Psoas muscle (tissue), 8 donors: ENCODE data around the gene TRAPPC2L. TPM values are rescaled to one million over a fixed set of nuclear protein-coding genes. Genes with fewer than 3 reads are reported as not detected.
A peak's percentile ranks its signal among the peaks of the same experiment; 100 is the strongest.

Experiments used
- ATAC-seq, 4 donors: fragments of 200-7000 bp; cut with Tn5 transposase; one replicate each; pipeline ENCODE4 v1.9.1; 2020; ENCODE audit warnings: moderate library complexity in 3 of 4, mild to moderate bottlenecking in 2 of 4
- DNase-seq, 2 donors: peaks; one replicate each; pipeline ENCODE4 v3.0.0-alpha.2; 2020
- H3K27ac ChIP-seq: fragments of 200-600 bp; one replicate; pipeline ENCODE4 v1.8.0; 2022
- H3K27me3 ChIP-seq, 3 donors: fragments of 200-600 bp in 1 of 3; one replicate each; pipeline versions ENCODE4 v1.6.1 to v1.8.0; 2013 to 2022; ENCODE audit warnings: low read length in 2 of 3, mild to moderate bottlenecking in 2 of 3, moderate library complexity in 1 of 3; ENCODE audit not compliant: insufficient read depth in 3 of 3
- H3K36me3 ChIP-seq, 2 donors: fragments of 200-600 bp in 1 of 2; one replicate each; pipeline versions ENCODE4 v1.6.1 to v1.8.0; 2013 to 2022; ENCODE audit warnings: low read depth in 1 of 2, mild to moderate bottlenecking in 1 of 2, moderate library complexity in 1 of 2; ENCODE audit not compliant: insufficient read depth in 1 of 2
- H3K4me1 ChIP-seq: fragments of 200-600 bp; one replicate; pipeline ENCODE4 v1.8.0; 2022
- H3K4me3 ChIP-seq: fragments of 200-600 bp; one replicate; pipeline ENCODE4 v1.8.0; 2022; ENCODE audit warnings: mild to moderate bottlenecking
- H3K9me3 ChIP-seq: fragments of 200-600 bp; one replicate; pipeline ENCODE4 v1.8.0; 2022
- CTCF ChIP-seq: fragments of 200-600 bp; IDR thresholded peaks from one replicate; pipeline ENCODE4 v1.8.0; 2022; ENCODE audit warnings: antibody characterized with exemption
- WGBS, 3 donors: extraction: QIAGEN DNeasy Blood & Tissue Kit; methylation state at CpG; one replicate each; pipeline versions ENCODE4 v1.1.6 to v1.1.7; 2013; 5-methylcytosine and 5-hydroxymethylcytosine counted together
- intact Hi-C, 2 donors: fragments of 100-400 bp; cut with DNase I; formaldehyde crosslinking; loops; one replicate each; pipeline versions ENCODE4 v1.11.0 to v1.14.2; 2022
- polyA plus RNA-seq, 3 donors: library from polyadenylated mRNA; stranded (reverse); fragments of 200-250 nt; gene quantifications; one replicate each; pipeline ENCODE4 v1.2.3, GENCODE V29; 2013
- total RNA-seq, 4 donors: library from RNA; stranded (reverse); fragmentation: NEBNext Ultra II Directional in 2 of 4; extraction: Animal tissue kit (Norgen Biotek cat#: 25700) in 2 of 4; gene quantifications; one replicate each; pipeline versions ENCODE4 v1.2.1 to v1.2.4, GENCODE V29; 2021 to 2023
- donor health status: healthy with polysubstance abuse.
- donor health status: DM: no; HTN: no; CAD: no; lungs with moderate emphysema.
- donor health status: Bipolar disorder and iron deficiency.
- donor health status: healthy.
- donor health status: DM: yes; HTN: yes; CAD: no.
- donor health status: DM: no; HTN: no; CAD: no.
- donor health status: DM: no; HTN: no; CAD: no.
- donor health status: DM: yes; HTN: yes; CAD: no.

TRAPPC2L gene
- total and polyA plus RNA-seq, 7 donors, result 23.9 to 42.6 (median 38.6) TPM

GRCh38 chr16:88831838-88832237 is 25.1 kb upstream of the TRAPPC2L start:
- Histone ChIP-seq H3K4me1 (no peaks in the 10 kb centered on the region), H3K9me3 (no peaks in the 10 kb centered on the region), H3K4me3 (no peak overlapping the region), H3K27me3 (no peaks in the 10 kb centered on the region), H3K36me3 (peaks cover 0 to 19% of the 10 kb centered on the region in 2 donors), H3K27ac (no peak overlapping the region)
- no peak for TF ChIP-seq CTCF
- intact Hi-C loops, result no loop called here
- 63 to 75% (median 74%) methylated on average over 10 to 13 of the region's 13 CpGs for WGBS, 3 donors
- DNase-seq (no peak), ATAC-seq (peak; percentile 35 to 59 (median 45))

DNA sequence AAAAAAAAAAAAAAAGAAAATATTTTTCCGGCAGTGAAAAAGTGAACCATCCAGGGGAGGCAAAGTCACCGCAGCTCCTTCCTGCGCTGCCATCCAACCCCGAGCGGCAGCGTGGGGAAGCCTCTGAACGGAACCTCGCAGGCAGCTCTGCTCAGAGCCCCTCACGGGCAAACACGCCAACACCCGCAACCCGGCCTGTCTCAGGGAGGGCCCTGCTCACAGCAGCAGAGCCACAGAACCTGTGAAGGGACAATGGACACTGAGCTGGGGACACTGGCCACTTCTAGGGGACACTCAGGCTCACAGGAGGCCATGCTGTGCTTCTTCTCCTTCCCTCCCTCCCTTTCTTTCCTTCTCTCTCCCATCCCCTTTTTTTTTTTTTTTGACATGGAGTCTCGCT is 23.8 kb upstream of the TRAPPC2L start:
- Histone ChIP-seq H3K4me3 (no peak overlapping the region), H3K9me3 (no peaks in the 10 kb centered on the region), H3K36me3 (peaks cover 0 to 14% of the 10 kb centered on the region in 2 donors), H3K4me1 (no peaks in the 10 kb centered on the region), H3K27ac (no peak overlapping the region), H3K27me3 (no peaks in the 10 kb centered on the region)
- ATAC-seq, result no peak
- 94 to 96% (median 94%) methylated on average over 12 to 13 of the region's 13 CpGs for WGBS, 3 donors
- TF ChIP-seq CTCF, result no peak
- DNase-seq, result no peak
- intact Hi-C loops, result no loop called here

- 94 to 95% (median 95%) methylated on average over 10 to 13 of the region's 13 CpGs for whole genome bisulfite sequencing, 3 donors
These were observed 22.3 kb upstream of the TRAPPC2L start for GRCh38 chr16:88834670-88835069.

GRCh38 chr16:88835383-88835782 is 21.5 kb upstream of the TRAPPC2L start:
- no peak overlapping the region for H3K4me3 ChIP-seq
- peak in 1 of 4 donors; percentile 9 for ATAC-seq

More at GRCh38 chr16:88834670-88835069, 22.3 kb upstream of the TRAPPC2L start:
- Histone ChIP-seq H3K27ac (no peak overlapping the region), H3K36me3 (peaks cover 0 to 12% of the 10 kb centered on the region in 2 donors), H3K4me3 (no peak overlapping the region), H3K27me3 (no peaks in the 10 kb centered on the region), H3K9me3 (no peaks in the 10 kb centered on the region), H3K4me1 (no peaks in the 10 kb centered on the region)
- ATAC-seq (no peak), DNase-seq (no peak)
- intact Hi-C loops, result no loop called here
- no peak for TF ChIP-seq CTCF

More at GRCh38 chr16:88835383-88835782, 21.5 kb upstream of the TRAPPC2L start:
- intact Hi-C loops, result no loop called here
- no peak for TF ChIP-seq CTCF
- DNase-seq, result no peak
- H3K27me3 ChIP-seq, result no peaks in the 10 kb centered on the region
- H3K27ac ChIP-seq, result no peak overlapping the region
- H3K36me3 ChIP-seq, result peaks cover 0 to 19% of the 10 kb centered on the region in 2 donors
- H3K4me1 ChIP-seq, result no peaks in the 10 kb centered on the region
- no peaks in the 10 kb centered on the region for H3K9me3 ChIP-seq
- WGBS, 3 donors, result 65 to 70% (median 66%) methylated on average over 11 of the region's 11 CpGs
